Measurements from ENCODE around the gene APLN.

Gene APLN

DNA sequence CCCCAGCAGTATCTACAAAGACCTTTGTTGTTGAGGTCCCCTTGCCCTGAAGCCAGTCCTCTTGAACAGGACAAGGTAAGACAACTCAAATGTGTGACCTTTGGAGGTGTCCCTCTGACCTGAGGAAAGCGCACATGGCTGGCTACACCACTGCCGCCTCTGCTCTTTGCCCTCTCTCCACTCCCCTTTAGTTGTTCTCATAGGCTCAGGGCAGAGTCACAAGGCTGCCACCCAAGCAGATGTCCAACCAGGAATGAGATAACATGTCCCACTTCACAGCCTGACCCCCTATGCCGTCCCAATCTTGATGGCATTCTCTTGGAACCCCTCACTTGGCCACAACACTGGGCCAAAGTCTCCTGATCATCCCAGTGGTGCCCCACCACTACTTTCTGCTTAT lies 46.3 kb downstream of the APLN start:
- Histone ChIP-seq H2AFZ (ENCODE audit: low read depth, low read length) (no peak overlapping the region), H3K4me3 (ENCODE audit: low read length) (no peak overlapping the region), H3K9me3 (ENCODE audit: insufficient read depth, low read length) (no peaks in the 10 kb centered on the region), H3K79me2 (ENCODE audit: low read length) (no peaks in the 10 kb centered on the region), H3K4me2 (ENCODE audit: low read length) (no peak overlapping the region), H4K20me1 (ENCODE audit: insufficient read depth, low read length) (no peaks in the 10 kb centered on the region), H3K36me3 (replicated peaks; ENCODE audit: low read depth, low read length) (no peaks in the 10 kb centered on the region), H3K4me1 (ENCODE audit: low read length) (peaks cover 16% of the 10 kb centered on the region), H3K27ac (ENCODE audit: low read length) (no peak overlapping the region), H3K27me3 (ENCODE audit: low read depth, low read length) (no peaks in the 10 kb centered on the region), H3K9ac (ENCODE audit: low read length) (no peak overlapping the region)
- TF ChIP-seq, protein P1, sequence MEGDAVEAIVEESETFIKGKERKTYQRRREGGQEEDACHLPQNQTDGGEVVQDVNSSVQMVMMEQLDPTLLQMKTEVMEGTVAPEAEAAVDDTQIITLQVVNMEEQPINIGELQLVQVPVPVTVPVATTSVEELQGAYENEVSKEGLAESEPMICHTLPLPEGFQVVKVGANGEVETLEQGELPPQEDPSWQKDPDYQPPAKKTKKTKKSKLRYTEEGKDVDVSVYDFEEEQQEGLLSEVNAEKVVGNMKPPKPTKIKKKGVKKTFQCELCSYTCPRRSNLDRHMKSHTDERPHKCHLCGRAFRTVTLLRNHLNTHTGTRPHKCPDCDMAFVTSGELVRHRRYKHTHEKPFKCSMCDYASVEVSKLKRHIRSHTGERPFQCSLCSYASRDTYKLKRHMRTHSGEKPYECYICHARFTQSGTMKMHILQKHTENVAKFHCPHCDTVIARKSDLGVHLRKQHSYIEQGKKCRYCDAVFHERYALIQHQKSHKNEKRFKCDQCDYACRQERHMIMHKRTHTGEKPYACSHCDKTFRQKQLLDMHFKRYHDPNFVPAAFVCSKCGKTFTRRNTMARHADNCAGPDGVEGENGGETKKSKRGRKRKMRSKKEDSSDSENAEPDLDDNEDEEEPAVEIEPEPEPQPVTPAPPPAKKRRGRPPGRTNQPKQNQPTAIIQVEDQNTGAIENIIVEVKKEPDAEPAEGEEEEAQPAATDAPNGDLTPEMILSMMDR (IDR thresholded peaks at IDR 0.05; ENCODE audit: low read depth, low read length), result no peak
- no peak for TF ChIP-seq EZH2phosphoT487 (IDR thresholded peaks at IDR 0.05; ENCODE audit: low read depth)

DNA sequence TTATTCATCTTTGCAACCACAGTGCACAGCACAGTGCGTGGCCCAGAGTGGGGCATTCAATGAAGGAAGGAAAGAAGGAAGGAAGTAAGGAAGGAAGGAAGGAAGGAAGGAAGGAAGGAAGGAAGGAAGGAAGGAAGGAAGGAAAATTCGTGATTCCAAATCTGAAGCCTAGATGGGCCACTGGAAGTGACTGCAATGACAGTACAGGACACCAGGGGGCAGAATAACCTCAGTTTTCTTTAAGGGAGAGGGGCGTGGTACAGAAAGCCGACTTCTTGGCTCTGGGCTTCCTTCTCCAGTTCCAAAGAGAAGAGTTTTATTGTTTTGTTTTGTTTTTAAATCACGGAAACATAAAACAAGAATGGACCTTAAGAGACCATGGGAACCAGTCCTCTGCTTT lies 47.8 kb downstream of the APLN start:
- Histone ChIP-seq H3K9me3 (ENCODE audit: insufficient read depth, low read length) (no peaks in the 10 kb centered on the region), H3K9ac (ENCODE audit: low read length) (no peak overlapping the region), H3K27me3 (ENCODE audit: low read depth, low read length) (no peaks in the 10 kb centered on the region), H3K4me3 (ENCODE audit: low read length) (peak overlapping the region; percentile 65), H4K20me1 (ENCODE audit: insufficient read depth, low read length) (no peaks in the 10 kb centered on the region), H3K36me3 (replicated peaks; ENCODE audit: low read depth, low read length) (no peaks in the 10 kb centered on the region), H3K4me2 (ENCODE audit: low read length) (peak overlapping the region; percentile 79), H3K79me2 (ENCODE audit: low read length) (no peaks in the 10 kb centered on the region), H2AFZ (ENCODE audit: low read depth, low read length) (0 out of 2 replicates have a peak overlapping the region, but pooled peaks have one; percentile 46), H3K27ac (ENCODE audit: low read length) (no peak overlapping the region), H3K4me1 (ENCODE audit: low read length) (peaks cover 16% of the 10 kb centered on the region)
- TF ChIP-seq, protein P1 (IDR thresholded peaks at IDR 0.05; ENCODE audit: low read depth, low read length), result peak; percentile 65
- TF ChIP-seq EZH2phosphoT487 (IDR thresholded peaks at IDR 0.05; ENCODE audit: low read depth), result no peak

DNA sequence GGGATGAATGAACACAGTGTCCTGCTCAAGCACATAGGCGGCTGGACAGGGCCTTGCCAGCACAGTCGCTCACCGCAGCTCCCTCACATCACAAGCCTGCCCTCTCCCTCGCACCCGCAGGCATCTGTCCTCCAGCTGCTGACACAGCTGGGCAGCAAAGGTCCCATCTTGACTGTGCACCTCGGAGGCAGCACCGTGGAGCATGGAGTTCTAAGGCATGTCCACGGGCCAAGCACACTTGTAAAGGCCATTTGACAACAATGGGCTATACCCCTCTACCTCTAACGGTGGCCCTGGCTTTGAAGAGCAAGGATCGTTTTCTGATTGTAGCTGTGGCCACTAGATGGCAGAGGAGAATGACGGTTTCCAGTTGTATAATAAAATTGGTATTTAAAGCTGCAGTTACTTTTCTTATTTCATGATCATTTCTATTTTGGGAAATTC lies 53.8 kb downstream of the APLN start:
- H3K4me3 ChIP-seq (ENCODE audit: low read length), result no peak overlapping the region
- no peaks in the 10 kb centered on the region for H4K20me1 ChIP-seq (ENCODE audit: insufficient read depth, low read length)
- H3K27ac ChIP-seq (ENCODE audit: low read length), result no peak overlapping the region
- H3K4me1 ChIP-seq (ENCODE audit: low read length), result peaks cover 16% of the 10 kb centered on the region
- no peaks in the 10 kb centered on the region for H3K36me3 ChIP-seq (replicated peaks; ENCODE audit: low read depth, low read length)
- no peak overlapping the region for H3K9ac ChIP-seq (ENCODE audit: low read length)
- TF ChIP-seq EZH2phosphoT487 (IDR thresholded peaks at IDR 0.05; ENCODE audit: low read depth), result no peak
- TF ChIP-seq, protein P1 (IDR thresholded peaks at IDR 0.05; ENCODE audit: low read depth, low read length), result peak; percentile 55
- H2AFZ ChIP-seq (ENCODE audit: low read depth, low read length), result no peak overlapping the region
- no peaks in the 10 kb centered on the region for H3K79me2 ChIP-seq (ENCODE audit: low read length)
- H3K4me2 ChIP-seq (ENCODE audit: low read length), result no peak overlapping the region
- H3K27me3 ChIP-seq (ENCODE audit: low read depth, low read length), result no peaks in the 10 kb centered on the region
- H3K9me3 ChIP-seq (ENCODE audit: insufficient read depth, low read length), result no peaks in the 10 kb centered on the region

DNA sequence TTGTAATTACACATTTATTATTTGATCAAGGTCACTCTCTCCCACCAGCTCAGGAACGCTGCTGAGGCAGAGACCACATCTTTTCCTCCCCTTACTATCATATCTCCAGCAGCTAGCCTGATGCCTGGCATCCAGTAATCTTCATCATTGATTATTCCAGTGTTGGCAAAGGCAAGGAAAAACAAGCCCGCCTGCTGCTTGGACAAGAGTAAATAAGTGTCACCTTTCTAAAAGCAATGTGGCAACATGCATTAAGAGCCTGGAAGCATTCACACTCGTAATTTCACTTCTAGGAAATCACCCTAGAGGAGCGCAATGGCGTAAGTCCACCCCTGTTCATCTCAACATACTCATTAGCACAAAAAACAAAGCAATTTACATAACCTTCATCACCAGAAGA lies 54.8 kb downstream of the APLN start:
- Histone ChIP-seq H3K9me3 (ENCODE audit: insufficient read depth, low read length) (no peaks in the 10 kb centered on the region), H3K36me3 (replicated peaks; ENCODE audit: low read depth, low read length) (no peaks in the 10 kb centered on the region), H4K20me1 (ENCODE audit: insufficient read depth, low read length) (no peaks in the 10 kb centered on the region), H3K4me2 (ENCODE audit: low read length) (no peak overlapping the region), H3K27me3 (ENCODE audit: low read depth, low read length) (no peaks in the 10 kb centered on the region), H3K27ac (ENCODE audit: low read length) (no peak overlapping the region), H3K4me1 (ENCODE audit: low read length) (peaks cover 12% of the 10 kb centered on the region), H3K4me3 (ENCODE audit: low read length) (no peak overlapping the region), H3K79me2 (ENCODE audit: low read length) (no peaks in the 10 kb centered on the region), H2AFZ (ENCODE audit: low read depth, low read length) (no peak overlapping the region), H3K9ac (ENCODE audit: low read length) (no peak overlapping the region)
- TF ChIP-seq, protein P1 (IDR thresholded peaks at IDR 0.05; ENCODE audit: low read depth, low read length), result no peak
- TF ChIP-seq EZH2phosphoT487 (IDR thresholded peaks at IDR 0.05; ENCODE audit: low read depth), result no peak
